Keratinocyte (primary cell): ENCODE data around the gene SIPA1L3. TPM values are rescaled to one million over a fixed set of nuclear protein-coding genes. Genes with fewer than 3 reads are reported as not detected.

Experiments
- DNase-seq: peaks from one replicate; pipeline ENCODE4 v3.0.0-alpha.2; 2011; ENCODE audit warnings: low read depth, missing footprints, low spot score
- FAIRE-seq: peaks from 2 replicates; lab custom pipeline; 2011; peaks lifted over from hg19 to GRCh38; lab: Jason Lieb, UNC
- H2AFZ ChIP-seq: 2 replicates; pipeline ENCODE4 v1.6.0; 2012; ENCODE audit warnings: low read length, control low read depth, inconsistent platforms; ENCODE audit not compliant: control insufficient read depth
- H3K27ac ChIP-seq: 2 replicates; pipeline ENCODE4 v1.5.1; 2011; ENCODE audit warnings: low read length; ENCODE audit not compliant: control insufficient read depth, insufficient read depth
- H3K27me3 ChIP-seq: 3 replicates; pipeline ENCODE4 v1.6.0; 2011; ENCODE audit warnings: low read length; ENCODE audit not compliant: control insufficient read depth, insufficient read depth; ENCODE audit errors: extremely low read depth
- H3K36me3 ChIP-seq, 2 experiments: 2 replicates in 1 of 2; 3 replicates in 1 of 2; pipeline ENCODE4 v1.5.1; 2011; ENCODE audit warnings: low read length in 2 of 2, mild to moderate bottlenecking in 1 of 2; ENCODE audit not compliant: control insufficient read depth in 2 of 2, insufficient read depth in 2 of 2; ENCODE audit errors: extremely low read depth in 1 of 2
- H3K4me1 ChIP-seq: 3 replicates; pipeline ENCODE4 v1.5.1; 2011; ENCODE audit warnings: low read length; ENCODE audit not compliant: control insufficient read depth, insufficient read depth; ENCODE audit errors: extremely low read depth
- H3K4me2 ChIP-seq: 3 replicates; pipeline ENCODE4 v1.6.0; 2011; ENCODE audit warnings: low read depth, low read length; ENCODE audit not compliant: control insufficient read depth, insufficient read depth; ENCODE audit errors: extremely low read depth
- H3K4me3 ChIP-seq, 3 experiments: fragments of 200-600 bp in 1 of 3; sonication (generic) in 1 of 3; 2 replicates in 2 of 3; 3 replicates in 1 of 3; pipeline ENCODE4 v1.5.1; 2011 to 2016; ENCODE audit warnings: low read length in 3 of 3, mild to moderate bottlenecking in 3 of 3, control low read depth in 2 of 3, inconsistent platforms in 1 of 3, low read depth in 1 of 3, mixed read lengths in 1 of 3, mixed run types in 1 of 3, moderate library complexity in 1 of 3; ENCODE audit not compliant: control insufficient read depth in 2 of 3, insufficient read depth in 2 of 3; ENCODE audit errors: extremely low read depth in 1 of 3
- H3K79me2 ChIP-seq: 2 replicates; pipeline ENCODE4 v1.6.0; 2012; ENCODE audit warnings: low read length; ENCODE audit not compliant: control insufficient read depth, insufficient read depth
- H3K9ac ChIP-seq: 3 replicates; pipeline ENCODE4 v1.6.0; 2011; ENCODE audit warnings: low read length; ENCODE audit not compliant: control insufficient read depth, insufficient read depth; ENCODE audit errors: extremely low read depth
- H3K9me1 ChIP-seq: 3 replicates; pipeline ENCODE4 v1.6.0; 2011; ENCODE audit warnings: low read length; ENCODE audit not compliant: control insufficient read depth, insufficient read depth; ENCODE audit errors: extremely low read depth
- H3K9me3 ChIP-seq: 2 replicates; pipeline ENCODE4 v1.5.1; 2012; ENCODE audit warnings: low read depth, low read length; ENCODE audit not compliant: control insufficient read depth
- H4K20me1 ChIP-seq: 3 replicates; pipeline ENCODE4 v1.6.0; 2011; ENCODE audit warnings: low read length; ENCODE audit not compliant: control insufficient read depth, insufficient read depth; ENCODE audit errors: extremely low read depth
- EZH2 ChIP-seq: IDR thresholded peaks from one replicate; pipeline ENCODE4 v1.6.1; 2012; ENCODE audit warnings: inconsistent platforms, mild to moderate bottlenecking, low read length, moderate library complexity
- dilution Hi-C: fragments of 300-500 bp; cut with MboI; formaldehyde crosslinking; loops from one replicate; pipeline ENCODE4 v1.7.0; 2020; ENCODE audit warnings: low sequenced_read_pairs; ENCODE audit not compliant: extremely low pct_ligation_motif_present
- polyA plus RNA-seq, 5 experiments: library from polyadenylated mRNA; depleted of rRNA in 3 of 5; stranded (reverse) in 3 of 5; stranded (forward) in 1 of 5; unstranded in 1 of 5; fragments of >200 nt; gene quantifications; 1 replicate in 1 of 5; 2 replicates in 3 of 5; 3 replicates in 1 of 5; pipeline versions ENCODE4 v1.2.1 to v1.2.3, GENCODE V29; 2011 to 2012; ENCODE audit warnings: missing spikeins in 2 of 5, low read depth in 1 of 5, low replicate concordance in 1 of 5
- TF ChIP-seq, protein P1 (sequence below), 3 experiments: IDR thresholded peaks in 1 of 3; conservative IDR thresholded peaks in 1 of 3; optimal IDR thresholded peaks in 1 of 3; 2 replicates in 2 of 3; 3 replicates in 1 of 3; pipeline versions ENCODE3 to v1.5.1; 2011; ENCODE audit warnings: low read length in 3 of 3, mild to moderate bottlenecking in 3 of 3, moderate library complexity in 2 of 3, control low read depth in 1 of 3, inconsistent platforms in 1 of 3; ENCODE audit not compliant: insufficient read depth in 2 of 3; ENCODE audit errors: extremely low read depth in 1 of 3

The SIPA1L3 gene
- polyA plus RNA-seq, 1 donor (not counting 4 experiments of a cell fraction or from before 2014, with no cell fraction given), result 8.0 TPM

DNA sequence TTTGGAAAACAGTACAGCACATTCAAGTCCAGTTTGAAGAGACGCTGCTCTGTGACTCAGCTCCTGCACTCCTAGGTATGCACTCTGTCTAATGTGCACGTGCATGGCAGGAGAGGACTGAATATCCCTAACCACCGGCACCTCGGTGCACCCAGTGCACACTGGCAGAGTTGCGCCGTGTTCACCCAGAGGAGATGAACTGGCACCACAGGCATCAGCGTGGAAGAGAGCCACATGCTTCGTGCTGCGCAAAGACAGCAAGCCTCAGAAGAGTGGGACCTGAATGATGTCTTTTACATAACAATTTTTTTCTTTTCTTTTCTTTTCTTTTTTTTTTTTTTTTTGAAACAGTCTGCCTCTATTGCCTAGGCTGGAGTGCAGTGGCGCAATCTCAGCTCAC, 194.7 kb downstream of the SIPA1L3 start:
- TF ChIP-seq, protein P1, sequence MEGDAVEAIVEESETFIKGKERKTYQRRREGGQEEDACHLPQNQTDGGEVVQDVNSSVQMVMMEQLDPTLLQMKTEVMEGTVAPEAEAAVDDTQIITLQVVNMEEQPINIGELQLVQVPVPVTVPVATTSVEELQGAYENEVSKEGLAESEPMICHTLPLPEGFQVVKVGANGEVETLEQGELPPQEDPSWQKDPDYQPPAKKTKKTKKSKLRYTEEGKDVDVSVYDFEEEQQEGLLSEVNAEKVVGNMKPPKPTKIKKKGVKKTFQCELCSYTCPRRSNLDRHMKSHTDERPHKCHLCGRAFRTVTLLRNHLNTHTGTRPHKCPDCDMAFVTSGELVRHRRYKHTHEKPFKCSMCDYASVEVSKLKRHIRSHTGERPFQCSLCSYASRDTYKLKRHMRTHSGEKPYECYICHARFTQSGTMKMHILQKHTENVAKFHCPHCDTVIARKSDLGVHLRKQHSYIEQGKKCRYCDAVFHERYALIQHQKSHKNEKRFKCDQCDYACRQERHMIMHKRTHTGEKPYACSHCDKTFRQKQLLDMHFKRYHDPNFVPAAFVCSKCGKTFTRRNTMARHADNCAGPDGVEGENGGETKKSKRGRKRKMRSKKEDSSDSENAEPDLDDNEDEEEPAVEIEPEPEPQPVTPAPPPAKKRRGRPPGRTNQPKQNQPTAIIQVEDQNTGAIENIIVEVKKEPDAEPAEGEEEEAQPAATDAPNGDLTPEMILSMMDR (optimal IDR thresholded peaks at IDR 0.05 in 1 of 3, IDR thresholded peaks at IDR 0.05 in 1 of 3, conservative IDR thresholded peaks at IDR 0.05 in 1 of 3; ENCODE audit: extremely low read depth in 1 of 3, insufficient read depth in 2 of 3, low read length in 3 of 3), result no peak
- no peak for TF ChIP-seq EZH2
- Histone ChIP-seq H3K4me3 (no peak overlapping the region), H3K79me2 (no peaks in the 10 kb centered on the region), H3K9ac (no peak overlapping the region), H3K4me2 (no peak overlapping the region), H3K9me1 (no peaks in the 10 kb centered on the region), H3K27ac (no peak overlapping the region), H3K36me3 (peaks cover 3 to 22% of the 10 kb centered on the region in 2 experiments), H2AFZ (no peak overlapping the region), H3K9me3 (peaks cover 2% of the 10 kb centered on the region), H4K20me1 (no peaks in the 10 kb centered on the region), H3K4me1 (no peaks in the 10 kb centered on the region), H3K27me3 (no peaks in the 10 kb centered on the region)
- dilution Hi-C loops, result no loop called here
- FAIRE-seq (no peak), DNase-seq (no peak)

DNA sequence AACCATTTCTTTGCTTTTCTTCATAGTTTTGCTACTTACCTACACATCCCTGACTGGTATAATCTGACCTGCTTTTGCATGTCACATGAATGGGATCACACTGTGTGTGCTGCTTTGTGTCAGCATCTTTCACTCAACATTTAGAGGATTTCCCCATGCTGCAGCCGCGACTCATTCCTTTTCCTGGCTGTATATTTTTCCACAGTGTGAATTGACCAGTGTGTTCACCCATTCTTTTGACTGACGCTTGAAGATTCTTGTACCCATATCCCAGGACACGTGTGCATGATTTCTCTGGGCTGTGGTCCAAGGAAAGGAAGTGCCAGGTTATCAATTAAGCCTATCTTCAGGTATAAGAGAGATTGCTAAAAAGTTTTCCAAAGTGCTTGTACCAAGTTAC, 198.6 kb downstream of the SIPA1L3 start:
- no peaks in the 10 kb centered on the region for H3K9me1 ChIP-seq
- no peak overlapping the region for H3K27ac ChIP-seq
- no peak overlapping the region for H3K4me2 ChIP-seq
- H3K79me2 ChIP-seq, result no peaks in the 10 kb centered on the region
- peaks cover 11 to 26% of the 10 kb centered on the region in 2 experiments for H3K36me3 ChIP-seq
- H4K20me1 ChIP-seq, result no peaks in the 10 kb centered on the region
- FAIRE-seq (no peak), DNase-seq (no peak)
- TF ChIP-seq, protein P1 (optimal IDR thresholded peaks at IDR 0.05 in 1 of 3, IDR thresholded peaks at IDR 0.05 in 1 of 3, conservative IDR thresholded peaks at IDR 0.05 in 1 of 3; ENCODE audit: extremely low read depth in 1 of 3, insufficient read depth in 2 of 3, low read length in 3 of 3), result no peak
- H2AFZ ChIP-seq, result no peak overlapping the region
- H3K4me1 ChIP-seq, result peaks cover 3% of the 10 kb centered on the region
- H3K27me3 ChIP-seq, result no peaks in the 10 kb centered on the region
- no peak overlapping the region for H3K9ac ChIP-seq
- no peak overlapping the region for H3K4me3 ChIP-seq
- H3K9me3 ChIP-seq, result no peaks in the 10 kb centered on the region
- dilution Hi-C loops, result no loop called here
